Measurements from ENCODE around the gene GTF3C6.

- TF ChIP-seq CTCF (IDR thresholded peaks at IDR 0.05; ENCODE audit: low read length): no peak
- no peak for TF ChIP-seq EZH2phosphoT487 (IDR thresholded peaks at IDR 0.05; ENCODE audit: low read length)
- TF ChIP-seq EZH2 (optimal IDR thresholded peaks at IDR 0.05; ENCODE audit: low read depth, low read length): no peak
Observed at GRCh38 chr6:110980227-110980626, 21.7 kb downstream of the GTF3C6 start.
